Right renal cortex interstitium (tissue), 3 donors: ENCODE measurements around the gene C11orf68. TPM values are rescaled to one million over a fixed set of nuclear protein-coding genes. Genes with fewer than 3 reads are reported as not detected.
"Not testable (repeated sequence)": the region's sequence is repeated elsewhere in the genome, so short reads cannot be mapped to it uniquely, and the experiment has no call there.

Experiments used
- DNase-seq, 3 donors: peaks; one replicate each; pipeline ENCODE4 v3.0.0-alpha.2; 2013; ENCODE audit warnings: low read depth in 3 of 3, low spot score in 2 of 3
- polyA plus RNA-seq, 3 donors: library from polyadenylated mRNA; unstranded; fragments of 120-200 nt; gene quantifications; one replicate each; pipeline ENCODE4 v1.2.1, GENCODE V29; 2013; ENCODE audit not compliant: insufficient read length in 3 of 3

C11orf68 gene
- polyA plus RNA-seq, 3 donors, result 33.8 to 38.1 (median 36.0) TPM

DNA sequence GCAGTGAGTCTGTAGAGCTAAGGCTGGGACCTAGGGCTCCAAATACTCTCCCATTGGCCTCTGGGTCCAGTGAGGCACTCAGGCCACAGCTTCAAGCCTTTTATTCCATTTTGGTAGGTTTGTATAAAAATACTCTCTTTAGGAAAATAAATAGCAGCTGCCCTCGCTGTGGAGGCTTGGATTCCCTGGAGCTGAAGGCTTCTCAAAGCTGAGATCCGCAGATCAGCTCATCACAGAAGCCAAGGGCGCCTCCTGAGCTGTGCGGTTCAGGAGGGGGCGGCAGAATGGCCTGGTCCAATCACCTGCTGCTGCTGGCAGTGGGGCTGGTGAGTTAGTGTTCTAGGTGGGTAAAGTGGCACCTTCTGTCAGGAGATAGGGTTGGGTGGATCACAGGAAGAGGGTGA, 26.7 kb downstream of the C11orf68 start:
- DNase-seq, result not testable (repeated sequence)

DNA sequence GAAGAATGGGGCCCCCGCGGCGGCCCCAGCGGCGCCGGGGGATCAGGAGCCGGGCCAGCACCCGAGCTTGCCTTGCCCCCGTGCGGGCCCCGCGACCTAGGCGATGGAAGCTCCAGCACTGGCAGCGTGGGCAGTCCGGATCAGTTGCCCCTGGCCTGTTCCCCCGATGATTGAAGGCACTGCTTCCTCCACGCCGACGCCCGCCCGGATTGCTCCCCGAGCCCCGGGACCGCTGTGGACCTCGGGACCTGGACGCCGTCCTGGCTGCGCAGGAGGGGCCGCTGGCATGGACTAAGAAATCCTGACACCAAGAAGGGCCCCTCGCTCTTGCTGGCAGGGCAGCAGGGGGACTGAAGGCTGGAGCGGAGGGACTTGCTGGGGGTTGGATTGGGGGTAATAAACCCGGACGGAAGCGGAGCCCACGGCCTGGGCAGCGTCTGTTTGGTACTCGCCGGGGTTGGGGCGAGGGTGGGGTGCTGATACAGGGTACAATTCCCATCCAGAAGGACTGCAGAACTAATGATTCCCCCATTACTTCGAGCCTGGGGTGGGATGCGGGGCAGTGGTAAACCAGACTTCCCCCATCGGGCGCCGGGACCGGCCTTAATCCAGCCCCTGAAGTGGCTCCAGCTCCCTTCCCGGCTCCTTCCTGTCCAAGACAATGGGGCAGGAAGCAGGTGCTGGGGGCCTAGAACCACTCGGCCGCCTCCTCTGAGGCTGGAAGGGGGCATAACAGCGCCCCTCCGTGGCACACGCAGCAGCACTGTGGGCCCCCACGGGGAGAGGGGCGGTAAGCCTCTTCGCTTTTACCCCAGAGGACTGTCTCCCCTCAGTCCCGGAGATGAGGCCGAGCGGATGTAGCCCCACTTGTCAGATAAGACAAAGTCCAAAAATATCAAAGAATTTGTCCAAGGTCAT, 27.4 kb downstream of the C11orf68 start:
- no peak for DNase-seq

DNA sequence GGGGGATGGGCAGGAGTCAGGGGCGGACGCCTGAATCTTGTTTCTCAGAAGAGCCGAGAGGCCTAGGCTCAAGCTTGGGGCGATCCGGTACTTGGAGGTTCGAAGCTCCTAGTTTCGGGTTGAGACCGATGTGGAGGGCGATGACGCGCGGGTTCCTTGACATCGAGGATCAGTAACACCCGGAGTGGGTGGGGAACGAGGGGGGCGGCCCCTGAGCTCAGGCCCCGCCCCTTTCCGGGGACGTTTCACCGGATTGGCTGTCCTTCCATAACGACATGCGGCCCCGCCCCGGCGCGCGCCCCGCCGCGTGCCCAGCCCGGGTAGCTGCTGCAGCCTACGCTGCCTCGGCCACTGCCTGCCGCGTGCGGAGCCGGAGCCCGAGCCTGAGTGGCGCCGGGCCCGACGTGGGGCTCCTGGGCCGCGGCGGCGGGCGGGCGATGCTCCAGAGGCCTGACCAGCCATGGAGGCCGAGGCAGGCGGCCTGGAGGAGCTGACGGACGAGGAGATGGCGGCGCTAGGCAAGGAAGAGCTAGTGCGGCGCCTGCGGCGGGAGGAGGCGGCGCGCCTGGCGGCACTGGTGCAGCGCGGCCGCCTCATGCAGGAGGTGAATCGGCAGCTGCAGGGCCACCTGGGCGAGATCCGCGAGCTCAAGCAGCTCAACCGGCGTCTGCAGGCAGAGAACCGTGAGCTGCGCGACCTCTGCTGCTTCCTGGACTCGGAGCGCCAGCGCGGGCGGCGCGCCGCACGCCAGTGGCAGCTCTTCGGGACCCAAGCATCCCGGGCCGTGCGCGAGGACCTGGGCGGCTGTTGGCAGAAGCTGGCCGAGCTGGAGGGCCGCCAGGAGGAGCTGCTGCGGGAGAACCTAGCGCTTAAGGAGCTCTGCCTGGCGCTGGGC, 28.3 kb downstream of the C11orf68 start, which contains the start of gene CCDC85B:
Gene CCDC85B (plus strand): TSS at position 350 of the 895 bp plus-strand sequence. CDS start 111 bp downstream, at position 461.
- peak; percentile 87 to 95 (median 91) for DNase-seq

DNA sequence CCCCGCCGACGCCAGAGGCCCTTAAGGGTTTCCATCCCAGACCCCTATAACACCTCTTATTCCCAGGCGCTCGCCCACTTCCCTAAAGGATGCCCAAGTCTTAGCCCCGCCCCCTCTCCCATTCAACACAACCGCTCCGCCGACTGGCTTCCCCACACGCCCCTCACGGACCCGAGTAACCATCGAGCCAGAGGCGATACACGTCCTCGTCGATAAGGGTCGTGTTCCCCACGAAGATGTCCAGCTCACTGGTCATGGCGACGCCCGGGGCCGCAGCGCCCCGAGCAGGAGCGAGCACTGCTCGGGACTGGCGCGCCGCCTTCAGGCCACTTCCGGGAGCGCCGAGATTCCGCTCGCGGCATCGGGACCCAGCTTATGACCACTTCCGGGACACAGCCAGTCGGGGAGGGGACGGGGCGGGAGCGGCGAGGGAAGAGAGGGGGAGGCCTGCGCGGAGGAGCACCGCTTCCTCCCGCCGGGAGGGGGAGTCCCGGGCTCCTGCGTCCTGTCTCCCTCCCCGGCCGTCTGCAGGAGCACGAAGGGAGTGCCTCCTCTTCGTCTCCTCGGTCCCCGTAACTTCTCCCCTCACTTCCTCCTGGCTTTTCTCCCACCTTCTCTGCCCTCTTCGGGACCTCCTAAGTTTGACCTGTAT, 30.6 kb downstream of the C11orf68 start, which contains the start of gene FIBP:
Gene FIBP (minus strand): TSS at position 309 of the 652 bp plus-strand sequence. CDS start 53 bp downstream, at position 256.
- DNase-seq, result peak; percentile 86 to 93 (median 92)

DNA sequence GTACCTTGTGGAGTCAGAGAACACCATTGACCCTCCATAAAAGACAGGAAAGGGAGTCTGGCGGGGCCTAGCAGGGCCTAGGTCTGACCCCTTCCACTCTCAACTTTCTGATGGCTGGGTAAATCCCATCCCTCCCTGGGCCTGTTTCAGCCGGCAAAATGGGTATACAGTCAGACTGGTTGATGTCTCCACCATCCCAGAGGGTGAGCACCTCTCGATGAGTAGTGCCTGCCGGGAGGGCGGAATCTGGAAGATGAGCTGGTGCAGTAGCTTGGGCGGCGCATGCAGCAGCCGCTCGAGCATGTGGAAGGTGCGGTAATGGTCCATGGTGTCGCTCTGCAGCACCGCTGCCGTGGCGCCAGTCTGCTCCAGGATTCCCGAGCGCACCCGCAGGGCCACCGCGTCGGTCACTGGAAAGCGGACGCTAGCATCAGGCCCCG, 31.1 kb downstream of the C11orf68 start:
- DNase-seq, result no peak

DNA sequence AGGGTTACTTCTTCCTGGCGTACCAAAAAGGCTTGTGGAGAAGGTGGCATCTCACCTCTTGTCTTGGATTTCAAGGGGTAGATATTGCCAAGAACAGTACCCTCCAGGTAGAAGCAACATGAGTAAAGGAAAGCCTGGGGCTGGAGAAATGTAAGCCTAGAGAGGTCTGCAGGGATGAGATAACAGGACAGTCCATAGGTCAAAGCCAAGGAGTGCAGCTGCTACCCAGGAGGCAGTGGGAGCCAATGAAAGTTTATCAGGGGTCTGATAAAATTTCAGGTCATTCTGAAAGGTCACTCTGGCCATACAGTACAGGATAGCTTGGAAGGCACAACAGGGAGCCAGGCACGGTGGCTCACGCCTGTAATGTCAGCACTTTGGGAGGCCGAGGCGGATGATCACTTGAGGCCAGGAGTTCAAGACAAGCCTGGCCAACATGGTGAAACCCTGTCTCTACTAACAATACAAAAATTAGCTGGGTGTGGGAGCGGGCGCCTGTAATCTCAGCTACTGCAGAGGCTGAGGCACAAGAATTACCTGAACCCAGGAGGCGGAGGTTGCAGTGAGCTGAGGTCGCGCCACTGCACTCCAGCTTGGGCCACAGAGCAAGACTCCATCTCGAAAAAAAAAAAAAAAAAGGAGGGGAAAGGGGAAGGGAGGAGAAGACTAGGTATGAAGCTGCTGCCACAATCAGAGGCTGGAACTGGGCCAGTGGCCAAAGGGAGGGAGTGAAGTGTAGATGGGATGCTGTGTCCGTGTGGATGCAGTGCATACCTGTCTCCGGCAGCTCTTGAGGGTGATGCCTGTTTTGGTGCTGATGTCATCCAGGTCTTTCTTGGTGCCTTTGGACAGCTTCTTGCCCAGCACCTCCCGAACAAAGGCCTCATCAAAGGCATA, 31.8 kb downstream of the C11orf68 start:
- no peak for DNase-seq

DNA sequence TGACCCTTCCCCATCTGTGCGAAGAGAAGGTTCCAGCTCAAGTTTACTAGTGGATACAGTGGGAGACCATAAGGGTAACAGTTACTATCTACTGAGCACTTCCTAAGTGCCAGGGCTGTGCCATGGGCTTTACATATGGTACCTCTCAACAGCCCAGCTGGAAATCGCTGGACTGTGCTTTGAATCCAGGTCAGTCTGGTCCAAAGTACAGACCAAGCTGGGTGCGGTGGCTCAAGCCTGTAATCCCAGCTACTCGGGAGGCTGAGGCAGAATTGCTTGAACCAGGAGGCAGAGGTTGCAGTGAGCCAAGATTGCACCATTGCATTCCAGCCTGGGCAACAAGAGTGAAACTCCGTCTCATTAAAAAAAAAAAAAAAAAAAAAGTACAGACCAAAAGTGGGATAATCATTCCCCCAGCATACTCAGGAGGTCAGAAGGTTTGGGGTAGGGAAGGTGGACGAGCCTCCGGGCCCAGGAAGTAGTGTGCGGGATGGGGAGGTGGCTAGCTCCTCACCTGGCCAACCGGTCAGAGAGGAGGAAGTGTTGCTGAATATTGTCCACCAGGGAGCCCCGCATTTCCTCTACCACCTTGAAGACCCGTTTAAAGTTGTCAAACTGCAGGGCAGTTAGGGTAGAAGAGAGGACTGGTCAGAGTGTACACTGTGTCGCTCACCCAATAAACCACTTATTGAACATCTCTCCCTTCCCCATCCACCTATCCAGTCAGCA, 32.9 kb downstream of the C11orf68 start:
- DNase-seq, result no peak

DNA sequence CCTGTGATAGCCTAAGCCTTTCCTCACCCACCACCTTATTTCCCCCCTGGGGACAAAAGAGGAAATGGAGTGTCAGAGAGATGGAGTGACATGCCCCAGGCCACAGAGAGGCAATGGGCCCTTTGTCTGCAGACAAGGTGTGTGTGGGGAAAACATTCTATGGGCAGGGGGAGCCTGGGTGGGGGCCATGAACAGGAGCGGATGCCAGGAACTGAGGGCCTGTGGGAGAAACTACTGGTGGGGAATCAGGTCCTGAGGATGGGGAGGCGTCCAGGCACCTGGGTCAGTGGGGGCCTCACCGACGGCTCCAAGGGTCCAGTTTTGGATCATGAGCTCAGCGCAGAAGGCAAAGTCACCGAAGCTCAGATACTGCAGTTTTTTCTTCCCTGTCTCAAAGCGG, 33.6 kb downstream of the C11orf68 start:
- DNase-seq, result no peak

DNA sequence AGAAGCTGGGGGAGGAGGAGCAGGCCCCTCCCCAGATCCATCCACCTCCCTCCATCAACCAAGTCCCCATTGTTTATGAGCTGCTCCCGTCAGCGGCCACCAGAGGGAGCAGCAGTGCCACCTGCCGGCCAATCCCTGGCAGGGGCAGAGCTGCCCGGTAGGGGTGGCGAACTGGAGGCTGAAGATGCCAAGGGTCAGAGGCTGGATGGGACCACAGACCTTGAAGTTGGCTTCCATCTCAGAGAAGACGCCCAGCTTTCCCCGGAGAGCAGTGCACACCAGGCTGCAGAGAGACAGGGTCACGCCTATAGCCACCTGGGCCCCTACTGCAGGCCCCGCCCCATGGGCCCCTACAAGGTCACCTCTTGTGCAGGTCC, 34.2 kb downstream of the C11orf68 start:
- no peak for DNase-seq

DNA sequence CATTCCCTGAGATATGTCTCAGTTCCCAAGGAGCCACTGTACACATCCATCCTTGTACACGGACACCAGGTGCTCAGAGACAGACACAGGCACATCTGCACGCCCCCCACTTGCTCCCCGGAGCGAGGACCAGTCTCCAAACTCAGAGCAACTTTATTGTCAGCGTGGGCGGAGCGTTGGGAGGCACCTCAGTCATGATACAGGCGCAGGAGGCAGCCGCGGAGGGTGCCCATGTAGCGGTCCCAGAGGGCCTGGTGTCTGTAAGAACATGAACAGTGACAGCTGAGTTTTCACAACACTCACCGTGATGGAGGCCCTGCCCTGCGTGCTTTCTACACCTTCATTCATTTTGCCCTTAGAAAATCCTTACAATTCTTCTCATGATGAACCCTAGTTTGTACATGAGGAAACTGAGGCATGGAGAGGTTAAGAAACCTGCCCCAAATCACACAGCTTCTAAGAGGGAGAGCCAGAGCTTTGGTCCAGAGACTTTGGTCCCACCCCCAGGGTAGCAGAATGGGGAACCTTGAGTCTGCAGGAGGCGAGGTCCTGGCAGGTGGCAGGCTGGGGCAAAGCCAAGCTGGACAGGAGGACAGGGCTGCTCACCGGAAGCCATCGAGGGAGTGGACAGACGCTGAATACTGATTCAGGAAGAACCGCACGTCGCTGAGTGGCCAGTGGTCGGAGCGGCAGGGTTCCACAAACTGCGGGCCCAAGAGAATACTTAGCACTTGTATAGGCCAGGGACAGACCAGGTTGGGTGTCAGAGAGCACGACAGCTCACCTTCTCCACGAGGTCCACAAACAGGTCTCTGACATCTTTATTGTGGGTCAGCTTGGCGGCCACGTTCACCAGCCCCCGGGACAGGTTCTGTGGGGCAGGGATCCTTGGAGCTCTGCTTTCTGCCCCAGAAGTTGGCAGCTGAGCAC, 34.8 kb downstream of the C11orf68 start:
- DNase-seq, result no peak

DNA sequence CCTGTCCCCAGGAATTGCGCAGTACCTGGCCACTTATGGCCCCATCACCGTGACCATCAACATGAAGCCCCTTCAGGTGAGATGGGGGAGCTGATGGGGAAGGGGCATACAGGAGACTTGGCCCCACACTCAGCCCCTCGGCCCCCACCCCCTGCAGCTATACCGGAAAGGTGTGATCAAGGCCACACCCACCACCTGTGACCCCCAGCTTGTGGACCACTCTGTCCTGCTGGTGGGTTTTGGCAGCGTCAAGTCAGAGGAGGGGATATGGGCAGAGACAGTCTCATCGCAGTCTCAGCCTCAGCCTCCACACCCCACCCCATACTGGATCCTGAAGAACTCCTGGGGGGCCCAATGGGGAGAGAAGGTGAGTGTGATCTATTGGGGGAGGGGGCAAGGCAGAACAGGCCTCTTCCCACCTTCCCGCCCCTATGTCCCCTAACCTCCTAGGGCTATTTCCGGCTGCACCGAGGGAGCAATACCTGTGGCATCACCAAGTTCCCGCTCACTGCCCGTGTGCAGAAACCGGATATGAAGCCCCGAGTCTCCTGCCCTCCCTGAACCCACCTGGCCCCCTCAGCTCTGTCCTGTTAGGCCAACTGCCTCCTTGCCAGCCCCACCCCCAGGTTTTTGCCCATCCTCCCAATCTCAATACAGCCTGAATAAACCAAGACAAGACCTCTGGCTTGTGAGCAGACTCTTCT, 35.7 kb downstream of the C11orf68 start:
- no peak for DNase-seq

DNA sequence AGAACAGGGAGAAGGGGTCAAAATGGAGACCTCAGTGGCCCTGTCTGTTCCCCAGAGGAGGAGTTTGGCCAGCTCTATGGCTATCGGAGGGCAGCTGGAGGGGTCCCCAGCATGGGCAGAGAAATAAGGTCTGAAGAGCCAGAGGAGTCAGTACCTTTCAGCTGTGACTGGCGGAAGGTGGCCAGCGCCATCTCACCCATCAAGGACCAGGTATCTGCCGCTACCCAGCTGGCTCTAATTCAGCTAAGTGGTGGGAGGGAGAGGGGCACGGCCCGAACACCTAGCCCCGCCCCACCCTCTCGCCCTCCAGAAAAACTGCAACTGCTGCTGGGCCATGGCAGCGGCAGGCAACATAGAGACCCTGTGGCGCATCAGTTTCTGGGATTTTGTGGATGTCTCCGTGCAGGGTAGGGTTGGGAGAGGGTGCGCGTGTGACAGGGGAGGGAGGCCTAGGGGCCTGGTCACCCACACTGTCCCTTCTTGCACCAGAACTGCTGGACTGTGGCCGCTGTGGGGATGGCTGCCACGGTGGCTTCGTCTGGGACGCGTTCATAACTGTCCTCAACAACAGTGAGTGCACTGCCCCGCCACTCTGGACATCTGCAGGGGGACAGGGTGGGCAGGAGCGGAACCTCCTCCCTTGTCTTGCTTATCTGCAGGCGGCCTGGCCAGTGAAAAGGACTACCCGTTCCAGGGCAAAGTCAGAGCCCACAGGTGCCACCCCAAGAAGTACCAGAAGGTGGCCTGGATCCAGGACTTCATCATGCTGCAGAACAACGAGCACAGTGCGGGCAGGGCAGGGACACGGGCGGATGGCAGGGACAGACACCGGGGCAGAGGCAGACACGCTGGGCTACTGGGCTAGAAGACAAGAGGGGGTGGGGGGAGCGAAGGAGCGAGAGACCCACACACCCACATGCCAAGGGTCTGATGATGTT, 36.5 kb downstream of the C11orf68 start:
- no peak for DNase-seq

DNA sequence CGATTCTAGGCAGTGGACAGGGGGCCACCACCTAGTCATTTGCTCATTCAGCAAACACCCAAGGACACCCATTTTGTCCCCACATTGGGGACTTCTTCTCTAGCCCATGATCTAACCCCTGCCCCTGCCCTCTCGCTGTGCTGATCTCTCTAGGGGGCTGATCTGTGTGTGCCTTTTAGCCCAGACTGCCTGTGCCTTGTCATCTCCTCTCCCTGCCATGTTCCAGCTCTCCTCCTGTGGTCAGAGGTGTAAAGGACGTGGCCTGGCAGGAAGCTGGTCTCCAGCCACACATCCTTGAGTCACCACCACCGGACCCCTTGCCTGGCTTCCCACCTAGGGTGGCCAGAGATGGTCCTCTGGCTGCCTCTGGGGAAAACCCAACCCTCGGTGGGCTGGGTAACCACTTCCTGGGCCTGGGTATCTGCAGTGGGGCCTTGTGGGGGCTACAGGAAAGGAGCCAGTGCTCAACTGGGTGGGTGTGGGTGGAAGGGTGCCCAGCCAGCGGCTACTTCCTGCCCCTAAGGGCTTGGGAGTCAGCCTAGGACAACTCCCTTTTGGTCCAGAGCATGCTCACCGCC, 37.9 kb downstream of the C11orf68 start:
- DNase-seq, result no peak

DNA sequence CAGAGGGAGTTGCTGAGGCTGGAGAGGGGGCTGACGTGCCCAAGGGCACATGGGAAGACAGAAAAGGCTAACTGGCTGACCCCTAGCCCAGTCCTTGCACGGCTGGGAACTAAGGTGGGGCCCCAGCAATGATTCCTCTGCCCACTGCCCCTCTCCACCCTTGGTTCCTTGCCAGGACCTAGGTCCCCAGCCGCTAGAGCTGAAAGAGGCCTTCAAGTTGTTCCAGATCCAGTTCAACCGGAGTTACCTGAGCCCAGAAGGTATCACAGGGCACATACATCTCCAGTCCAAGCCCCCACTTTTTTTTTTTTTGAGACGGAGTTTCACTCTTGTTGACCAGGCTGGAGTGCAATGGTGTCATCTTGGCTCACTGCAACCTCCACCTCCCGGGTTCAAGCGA, 38.8 kb downstream of the C11orf68 start:
- no peak for DNase-seq

DNA sequence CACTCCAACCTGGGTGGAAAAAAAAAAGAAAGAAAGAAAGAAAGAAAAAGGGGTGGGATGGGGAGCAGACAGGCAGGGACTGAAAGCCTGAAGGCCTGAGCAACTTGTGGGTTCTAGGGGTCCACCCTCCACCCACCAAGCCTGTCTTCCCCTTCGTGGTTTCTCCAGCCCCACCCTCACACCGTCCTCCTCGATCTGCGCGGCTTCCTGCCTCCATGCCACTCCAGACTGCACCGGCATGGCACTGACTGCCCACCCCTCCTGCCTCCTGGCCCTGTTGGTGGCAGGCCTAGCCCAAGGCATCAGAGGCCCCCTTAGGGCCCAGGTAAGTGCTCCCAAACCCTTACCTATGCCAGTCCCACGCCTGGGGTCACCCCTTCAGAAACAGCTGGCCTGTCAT, 39.2 kb downstream of the C11orf68 start, which contains the start of gene CTSW:
Gene CTSW (plus strand): TSS at position 221 of the 400 bp plus-strand sequence. CDS start 18 bp downstream, at position 239.
- no peak for DNase-seq
